ENCODE data around the gene RSRC1.
"Not testable (repeated sequence)": the region's sequence is repeated elsewhere in the genome, so short reads cannot be mapped to it uniquely, and the experiment has no call there.

RSRC1 gene

GRCh38 chr3:158539414-158540014 is 429.6 kb downstream of the RSRC1 start:
- no peak for DNase-seq

DNA sequence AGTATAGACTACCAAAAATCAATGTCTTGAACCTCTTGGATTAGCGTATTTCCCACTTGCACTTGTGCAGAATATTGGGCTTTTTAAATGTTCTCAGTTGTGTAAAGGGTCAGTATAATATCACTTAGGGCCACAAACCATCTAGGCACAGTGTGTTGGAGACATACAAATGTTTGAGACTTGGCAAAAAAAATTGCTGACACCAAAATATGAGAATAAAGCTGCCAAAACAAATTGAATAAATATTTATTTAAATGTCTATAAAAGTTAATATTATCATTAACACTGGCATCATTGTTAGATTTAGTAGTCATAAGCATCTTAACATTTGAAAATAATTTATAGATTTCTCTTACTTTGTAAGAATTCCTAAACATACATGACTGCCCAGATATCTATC is 430.2 kb downstream of the RSRC1 start:
- DNase-seq, result no peak

- DNase-seq, result no peak
Measured at GRCh38 chr3:158548691-158549090, 438.8 kb downstream of the RSRC1 start.

- DNase-seq, result not testable (repeated sequence)
Measured at GRCh38 chr3:158549938-158550337, 440.0 kb downstream of the RSRC1 start.

DNA sequence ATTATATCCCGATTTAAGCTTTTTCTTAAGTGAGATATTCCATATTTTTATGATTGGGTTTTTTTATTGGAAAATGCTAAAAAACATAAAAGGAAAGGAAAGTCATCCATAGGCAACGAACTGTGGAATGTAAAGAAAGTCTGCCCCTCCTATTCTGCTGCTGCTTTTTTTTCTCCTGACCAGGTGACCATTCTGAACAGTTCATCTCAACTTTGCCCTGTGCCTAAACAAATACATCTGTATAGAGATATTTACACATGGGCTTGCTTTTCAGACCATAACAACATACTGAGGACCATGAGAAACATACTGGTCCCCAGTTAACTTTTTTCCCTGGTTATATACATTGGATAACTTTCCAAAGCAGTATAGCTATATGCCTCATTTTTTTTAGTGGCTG is 442.2 kb downstream of the RSRC1 start:
- no peak for DNase-seq

DNA sequence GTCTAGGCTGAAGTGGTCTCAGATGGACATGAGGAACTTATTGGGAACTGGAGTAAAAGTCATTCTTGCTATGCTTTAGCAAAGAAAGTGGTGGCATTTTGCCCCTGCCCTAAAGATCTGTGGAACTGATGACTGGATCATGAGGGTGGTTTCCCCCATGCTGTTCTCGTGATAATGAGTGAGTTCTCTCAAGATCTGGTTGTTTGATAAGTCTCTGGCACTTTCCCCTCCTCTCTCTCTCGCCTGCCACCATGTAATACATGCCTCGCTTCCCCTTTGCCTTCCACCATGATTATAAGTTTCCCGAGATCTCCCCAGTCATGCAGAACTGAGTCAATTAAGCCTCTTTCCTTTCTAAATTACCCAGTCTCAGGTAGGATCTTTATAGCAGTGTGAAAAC is 449.6 kb downstream of the RSRC1 start:
- DNase-seq, result no peak

- no peak for DNase-seq
Measured at GRCh38 chr3:158560979-158561378, 451.1 kb downstream of the RSRC1 start.

GRCh38 chr3:158562674-158563073 is 452.8 kb downstream of the RSRC1 start:
- no peak for DNase-seq

- no peak for DNase-seq
Measured at GRCh38 chr3:158563076-158563475, 453.2 kb downstream of the RSRC1 start.

DNA sequence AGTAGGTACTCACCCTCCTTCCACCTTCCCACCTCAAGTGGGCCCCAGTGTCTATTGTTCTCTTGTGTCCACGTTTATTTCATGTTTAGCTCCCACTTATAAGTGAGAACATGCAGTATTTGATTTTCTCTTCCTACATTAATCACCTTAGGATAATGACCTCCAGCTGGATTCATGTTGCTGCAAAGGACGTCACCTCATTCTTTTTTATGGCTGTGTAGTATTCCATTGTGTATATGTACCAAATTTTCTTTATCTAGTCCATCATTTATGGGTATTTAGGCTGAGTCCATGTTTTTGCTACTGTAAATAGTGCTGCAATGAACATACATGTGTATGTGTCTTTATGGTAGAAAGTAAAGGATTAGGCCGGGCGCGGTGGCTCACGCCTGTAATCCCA is 455.2 kb downstream of the RSRC1 start:
- DNase-seq, result no peak

- no peak for DNase-seq
Measured at GRCh38 chr3:158568784-158569183, 458.9 kb downstream of the RSRC1 start.

DNA sequence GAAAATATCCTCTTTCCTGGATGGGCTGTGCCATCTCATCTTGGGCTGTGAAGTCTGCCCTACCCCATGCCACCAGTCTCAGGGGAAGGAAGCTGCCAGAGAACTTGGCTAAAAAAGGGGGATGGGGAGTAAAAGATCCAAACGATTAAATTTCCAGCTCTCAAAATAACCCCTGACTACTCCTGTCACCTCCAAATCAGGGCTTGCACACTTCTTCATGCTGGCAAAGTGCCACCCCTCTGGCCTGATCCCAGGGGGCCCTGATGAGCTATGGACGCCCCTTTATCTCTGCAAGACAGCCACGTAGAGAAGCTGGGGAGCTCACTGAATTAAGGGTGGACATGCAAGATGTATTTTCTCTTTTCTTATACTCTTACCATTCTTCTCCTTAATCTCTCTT is 459.9 kb downstream of the RSRC1 start:
- no peak for DNase-seq

GRCh38 chr3:158570999-158571702 is 461.3 kb downstream of the RSRC1 start, which contains the start of gene MLF1:
TSS of gene MLF1 (plus strand) at chr3:158571194. CDS start at chr3:158571301, 107 bp downstream.
- peak; percentile 53 for DNase-seq

- DNase-seq, result no peak
Measured at GRCh38 chr3:158571969-158572765, 462.3 kb downstream of the RSRC1 start.

GRCh38 chr3:158572766-158573060 is 462.8 kb downstream of the RSRC1 start:
- no peak for DNase-seq

DNA sequence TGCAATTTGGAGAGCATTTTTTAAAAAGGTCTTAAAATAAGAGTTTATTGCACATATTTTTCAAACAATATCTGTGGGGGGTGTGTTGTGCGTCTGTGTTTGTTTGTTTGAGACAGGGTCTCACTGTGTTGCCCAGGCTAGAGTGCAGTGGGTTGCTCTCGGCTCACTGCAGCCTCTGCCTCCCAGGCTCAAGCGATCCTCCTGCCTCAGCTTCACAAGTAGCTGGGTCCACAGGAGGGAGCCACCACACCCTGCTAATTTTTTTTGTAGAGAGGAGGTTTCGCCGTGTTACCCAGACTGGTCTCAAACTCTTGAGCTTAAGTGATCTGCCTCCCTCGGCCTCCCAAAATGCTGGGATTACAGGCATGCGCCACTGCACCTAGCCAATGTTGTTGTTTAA is 463.8 kb downstream of the RSRC1 start:
- DNase-seq, result no peak

GRCh38 chr3:158574646-158575045 is 464.8 kb downstream of the RSRC1 start:
- DNase-seq, result no peak

DNA sequence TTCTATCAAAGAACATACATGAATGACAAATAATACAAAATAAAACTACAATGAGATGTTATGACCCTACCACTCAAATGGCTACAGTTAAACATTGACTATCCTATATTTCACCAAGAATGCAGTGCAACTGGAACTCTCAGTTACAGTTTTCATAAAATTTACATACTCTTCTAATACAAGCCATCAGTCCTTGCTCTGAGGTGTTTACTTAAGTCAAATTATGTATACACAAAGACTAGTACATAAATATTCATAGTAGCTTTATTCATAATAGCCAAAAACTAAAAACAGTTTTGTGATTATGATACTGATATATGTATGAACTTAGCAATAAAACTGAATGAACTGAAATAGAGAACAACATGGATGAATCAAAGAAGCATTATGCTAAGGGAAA is 480.3 kb downstream of the RSRC1 start:
- DNase-seq, result no peak
